H9 (cell line): ENCODE measurements around the gene TMCO4. TPM values are rescaled to one million over a fixed set of nuclear protein-coding genes. Genes with fewer than 3 reads are reported as not detected.

Experiments
- DNase-seq: peaks from one replicate; pipeline ENCODE4 v3.0.0-alpha.2; 2017
- H2AFZ ChIP-seq: one replicate; pipeline ENCODE4 v1.6.1; 2013; ENCODE audit warnings: mild to moderate bottlenecking, low read length, control low read depth, moderate library complexity
- H2AK5ac ChIP-seq: 2 replicates; pipeline ENCODE4 v1.6.1; 2013; ENCODE audit warnings: low read length, control low read depth, mixed read lengths; ENCODE audit not compliant: insufficient read length
- H2BK120ac ChIP-seq: one replicate; pipeline ENCODE4 v1.6.1; 2013; ENCODE audit warnings: low read depth, mild to moderate bottlenecking, low read length, control low read depth, inconsistent platforms; ENCODE audit not compliant: poor library complexity, severe bottlenecking
- H2BK12ac ChIP-seq: 2 replicates; pipeline ENCODE4 v1.6.1; 2013; ENCODE audit warnings: low read length, control low read depth, mixed read lengths, low read depth; ENCODE audit not compliant: insufficient read length
- H2BK15ac ChIP-seq: 2 replicates; pipeline ENCODE4 v1.6.1; 2013; ENCODE audit warnings: low read depth, low read length, control low read depth
- H2BK20ac ChIP-seq: one replicate; pipeline ENCODE4 v1.6.1; 2013; ENCODE audit warnings: low read depth, mild to moderate bottlenecking, low read length, control low read depth, inconsistent platforms; ENCODE audit not compliant: poor library complexity, severe bottlenecking
- H2BK5ac ChIP-seq: 2 replicates; pipeline ENCODE4 v1.6.1; 2013; ENCODE audit warnings: low read length, control low read depth, mixed read lengths; ENCODE audit not compliant: insufficient read length
- H3K14ac ChIP-seq: 2 replicates; pipeline ENCODE4 v1.6.1; 2013; ENCODE audit warnings: low read length, control low read depth; ENCODE audit not compliant: insufficient read depth
- H3K18ac ChIP-seq: 2 replicates; pipeline ENCODE4 v1.6.1; 2013; ENCODE audit warnings: low read depth, mild to moderate bottlenecking, mixed read lengths, low read length, control low read depth; ENCODE audit not compliant: insufficient read length
- H3K23ac ChIP-seq: 2 replicates; pipeline ENCODE4 v1.6.1; 2013; ENCODE audit warnings: low read length, control low read depth, mixed read lengths, low read depth; ENCODE audit not compliant: insufficient read length
- H3K23me2 ChIP-seq: 2 replicates; pipeline ENCODE4 v1.6.1; 2013; ENCODE audit warnings: low read depth, mild to moderate bottlenecking, mixed read lengths, low read length, control low read depth; ENCODE audit not compliant: insufficient read length, poor library complexity, severe bottlenecking
- H3K27ac ChIP-seq: 2 replicates; pipeline ENCODE4 v1.5.1; 2013; ENCODE audit warnings: low read length, control low read depth, mixed read lengths, low read depth; ENCODE audit not compliant: insufficient read length
- H3K27me3 ChIP-seq: 2 replicates; pipeline ENCODE4 v1.6.1; 2013; ENCODE audit warnings: low read length, control low read depth, inconsistent platforms; ENCODE audit not compliant: insufficient read depth
- H3K4ac ChIP-seq: 2 replicates; pipeline ENCODE4 v1.6.1; 2013; ENCODE audit warnings: low read depth, mild to moderate bottlenecking, control low read depth, inconsistent platforms, low read length, moderate library complexity
- H3K4me1 ChIP-seq: 2 replicates; pipeline ENCODE4 v1.6.1; 2013; ENCODE audit warnings: low read length, control low read depth, inconsistent platforms; ENCODE audit not compliant: insufficient read depth
- H3K4me2 ChIP-seq: 2 replicates; pipeline ENCODE4 v1.6.1; 2013; ENCODE audit warnings: low read length, control low read depth, mixed read lengths; ENCODE audit not compliant: insufficient read length, insufficient read depth
- H3K56ac ChIP-seq: 2 replicates; pipeline ENCODE4 v1.6.1; 2013; ENCODE audit warnings: low read depth, mild to moderate bottlenecking, mixed read lengths, low read length, control low read depth; ENCODE audit not compliant: insufficient read length
- H3K79me1 ChIP-seq: 2 replicates; pipeline ENCODE4 v1.6.1; 2013; ENCODE audit warnings: low read depth, mild to moderate bottlenecking, moderate library complexity, low read length, control low read depth, inconsistent platforms; ENCODE audit not compliant: insufficient read depth, poor library complexity, severe bottlenecking
- H3K79me2 ChIP-seq: 2 replicates; pipeline ENCODE4 v1.6.1; 2013; ENCODE audit warnings: low read length, control low read depth, inconsistent platforms; ENCODE audit not compliant: insufficient read depth
- H3K9ac ChIP-seq: 2 replicates; pipeline ENCODE4 v1.6.1; 2013; ENCODE audit warnings: low read length, control low read depth, mixed read lengths; ENCODE audit not compliant: insufficient read length; ENCODE audit errors: extremely low read depth
- H3K9me3 ChIP-seq: one replicate; pipeline ENCODE4 v1.6.1; 2013; ENCODE audit warnings: low read depth, low read length, inconsistent platforms; ENCODE audit not compliant: control insufficient read depth
- H3T11ph ChIP-seq: one replicate; pipeline ENCODE4 v1.6.1; 2013; ENCODE audit warnings: mild to moderate bottlenecking, low read length, control low read depth, inconsistent platforms
- H4K20me1 ChIP-seq: one replicate; pipeline ENCODE4 v1.6.1; 2013; ENCODE audit not compliant: control insufficient read depth, insufficient read length, insufficient read depth
- H4K5ac ChIP-seq: 2 replicates; pipeline ENCODE4 v1.6.1; 2013; ENCODE audit warnings: low read depth, mild to moderate bottlenecking, mixed read lengths, low read length, control low read depth; ENCODE audit not compliant: insufficient read length
- H4K8ac ChIP-seq: replicated peaks from 2 replicates; pipeline ENCODE4 v1.6.1; 2013; ENCODE audit warnings: low read length, control low read depth, mixed read lengths, low read depth; ENCODE audit not compliant: insufficient read length
- H4K91ac ChIP-seq: 2 replicates; pipeline ENCODE4 v1.6.1; 2013; ENCODE audit warnings: low read depth, mild to moderate bottlenecking, moderate library complexity, mixed read lengths, low read length, control low read depth; ENCODE audit not compliant: insufficient read length
- H3K27ac Mint-ChIP-seq, 3 experiments: 2 replicates in 2 of 3; 3 replicates in 1 of 3; pipeline ENCODE4 v1.8.0; 2020 to 2021; ENCODE audit warnings: mixed read lengths in 3 of 3, mild to moderate bottlenecking in 1 of 3, moderate library complexity in 1 of 3
- H3K27me3 Mint-ChIP-seq: 2 replicates; pipeline ENCODE4 v1.8.0; 2021; ENCODE audit warnings: low read depth, mild to moderate bottlenecking, moderate library complexity, mixed read lengths
- H3K36me3 Mint-ChIP-seq, 3 experiments: 2 replicates in 2 of 3; 3 replicates in 1 of 3; pipeline ENCODE4 v1.8.0; 2020 to 2021; ENCODE audit warnings: low read depth in 3 of 3, mixed read lengths in 3 of 3; ENCODE audit not compliant: insufficient read depth in 1 of 3
- H3K4me1 Mint-ChIP-seq, 2 experiments: 2 replicates each; pipeline ENCODE4 v1.8.0; 2020; ENCODE audit warnings: mixed read lengths in 2 of 2
- H3K4me3 Mint-ChIP-seq, 2 experiments: 2 replicates in 1 of 2; 3 replicates in 1 of 2; pipeline ENCODE4 v1.8.0; 2020 to 2021; ENCODE audit warnings: mild to moderate bottlenecking in 2 of 2, mixed read lengths in 2 of 2, moderate library complexity in 1 of 2
- H3K9me3 Mint-ChIP-seq, 2 experiments: 2 replicates in 1 of 2; 3 replicates in 1 of 2; pipeline ENCODE4 v1.8.0; 2020; ENCODE audit warnings: mild to moderate bottlenecking in 2 of 2, mixed read lengths in 2 of 2, moderate library complexity in 1 of 2
- CTCF ChIP-seq: fragments of 200-600 bp; sonication (generic); conservative IDR thresholded peaks from 3 replicates; pipeline ENCODE4 v1.8.0; 2021; ENCODE audit warnings: antibody characterized with exemption, mild to moderate bottlenecking
- WGBS: extraction: QIAGEN DNeasy Blood & Tissue Kit; methylation state at CpG from one replicate; pipeline ENCODE4 v1.1.7; 2013; ENCODE audit warnings: missing lambda C conversion rate, low lambda C conversion rate, mixed read lengths; ENCODE audit not compliant: insufficient read length; ENCODE audit errors: extremely low coverage; 5-methylcytosine and 5-hydroxymethylcytosine counted together
- total RNA-seq: library from RNA; stranded (reverse); gene quantifications from 2 replicates; pipeline ENCODE4 v1.2.1, GENCODE V29; 2021

The TMCO4 gene
- total RNA-seq, 1 experiment from 2014 or later: 4.0 TPM

- no peak overlapping the region for H3T11ph ChIP-seq
- H3K23ac ChIP-seq: no peak overlapping the region
- no peak overlapping the region for H3K27ac ChIP-seq
- no peak overlapping the region for H3K18ac ChIP-seq
- H3K23me2 ChIP-seq: no peaks in the 10 kb centered on the region
- H3K4me3 Mint-ChIP-seq: no peak overlapping the region
- no peak overlapping the region for H3K4ac ChIP-seq
- no peak overlapping the region for H2BK12ac ChIP-seq
- no peak for DNase-seq
- H3K27me3 ChIP-seq: peaks cover 28% of the 10 kb centered on the region; the same call in 1 of the 2 replicates
- no peaks in the 10 kb centered on the region; a peak in 1 of 5 replicates for H3K9me3 Mint-ChIP-seq
- peaks cover 0 to 4% (median 2%) of the 10 kb centered on the region in 3 experiments; a peak in 1 of 7 replicates for H3K36me3 Mint-ChIP-seq
- TF ChIP-seq CTCF: no peak
- H3K4me1 ChIP-seq: no peaks in the 10 kb centered on the region
- no peak overlapping the region for H2AK5ac ChIP-seq
- no peak overlapping the region for H3K9ac ChIP-seq
- H2BK5ac ChIP-seq: no peak overlapping the region
- H4K20me1 ChIP-seq: no peaks in the 10 kb centered on the region
- no peaks in the 10 kb centered on the region for H3K79me1 ChIP-seq
- H3K4me2 ChIP-seq: no peak overlapping the region
- no peak overlapping the region for H2BK15ac ChIP-seq
- no peak overlapping the region for H2AFZ ChIP-seq
- WGBS: no CpG with 5 or more reads among the region's 5 CpGs
- no peak overlapping the region for H3K14ac ChIP-seq
- H3K79me2 ChIP-seq: no peaks in the 10 kb centered on the region
- no peak overlapping the region for H2BK120ac ChIP-seq
- H3K4me1 Mint-ChIP-seq: peaks cover 0 to 15% of the 10 kb centered on the region in 2 experiments; a peak in 3 of 4 replicates
- no peaks in the 10 kb centered on the region for H3K9me3 ChIP-seq
- H3K56ac ChIP-seq: no peak overlapping the region
- H4K8ac ChIP-seq: no peak overlapping the region
- H4K91ac ChIP-seq: no peak overlapping the region
- no peak overlapping the region for H4K5ac ChIP-seq
- H2BK20ac ChIP-seq: no peak overlapping the region
- H3K27me3 Mint-ChIP-seq: peaks cover 91% of the 10 kb centered on the region
- no peak overlapping the region; a peak in 1 of 7 replicates for H3K27ac Mint-ChIP-seq
Observed at GRCh38 chr1:19776287-19776686, 23.4 kb downstream of the TMCO4 start.
